ENCODE data around the gene RNASET2.
"Not testable (repeated sequence)": the region's sequence is repeated elsewhere in the genome, so short reads cannot be mapped to it uniquely, and the experiment has no call there.

Gene RNASET2

DNA sequence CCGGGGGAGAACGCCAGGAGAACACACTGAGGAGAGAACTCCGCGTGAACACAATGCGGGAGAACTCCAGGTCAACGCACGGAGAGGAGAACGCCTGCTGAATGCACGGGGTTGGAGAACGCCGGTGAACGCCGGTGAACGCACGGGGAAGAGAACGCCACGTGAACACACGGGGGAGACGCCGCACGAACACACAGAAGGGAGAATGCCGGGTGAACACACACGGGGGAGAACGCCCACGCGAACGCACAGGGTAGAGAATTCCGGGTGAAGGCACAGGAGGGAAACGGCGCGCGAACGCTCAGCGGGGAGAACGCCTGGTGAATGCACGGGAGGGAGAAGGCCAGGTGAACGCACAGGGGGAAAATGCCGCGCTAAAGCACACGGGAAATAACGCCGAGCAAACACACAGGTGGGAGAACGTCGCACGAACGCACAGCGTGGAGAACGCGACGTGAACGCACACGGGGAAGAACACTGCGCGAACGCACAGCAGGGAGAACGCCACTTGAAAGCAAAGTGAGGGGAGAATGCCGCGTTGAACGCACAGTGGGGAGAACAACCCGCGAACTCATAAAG, 56.1 kb downstream of the RNASET2 start:
- DNase-seq = no peak

DNA sequence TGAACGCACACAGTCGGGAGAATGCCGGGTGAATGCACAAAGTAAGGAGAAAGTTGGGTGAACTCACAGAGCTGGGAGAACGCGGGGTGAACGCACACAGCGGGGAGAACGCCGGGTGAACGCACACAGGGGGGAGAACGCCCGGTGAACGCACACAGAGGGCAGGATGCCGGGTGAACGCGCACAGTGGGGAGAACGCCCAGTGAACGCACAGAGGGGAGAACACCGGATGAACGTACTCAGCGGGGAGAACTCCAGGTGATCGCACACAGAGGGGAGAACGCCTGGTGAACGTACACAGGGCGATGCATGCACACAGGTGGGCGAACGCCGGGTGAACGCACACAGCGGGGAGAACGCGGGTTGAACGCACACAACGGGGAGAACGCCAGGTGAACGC, 57.4 kb downstream of the RNASET2 start:
- DNase-seq = no peak

DNA sequence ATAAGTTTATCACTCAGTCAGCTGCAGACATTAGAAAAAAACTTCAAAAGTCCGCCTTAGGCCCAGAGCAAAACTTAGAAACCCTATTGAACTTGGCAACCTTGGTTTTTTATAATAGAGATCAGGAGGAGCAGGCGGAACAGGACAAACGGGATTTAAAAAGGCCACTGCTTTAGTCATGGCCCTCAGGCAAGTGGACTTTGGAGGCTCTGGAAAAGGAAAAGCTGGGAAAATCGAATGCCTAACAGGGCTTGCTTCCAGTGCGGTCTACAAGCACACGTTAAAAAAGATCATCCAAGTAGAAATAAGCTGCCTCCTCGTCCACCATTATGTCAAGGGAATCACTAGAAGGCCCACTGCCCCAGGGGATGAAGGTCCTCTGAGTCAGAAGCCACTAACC, 61.7 kb downstream of the RNASET2 start:
- DNase-seq = not testable (repeated sequence)

DNA sequence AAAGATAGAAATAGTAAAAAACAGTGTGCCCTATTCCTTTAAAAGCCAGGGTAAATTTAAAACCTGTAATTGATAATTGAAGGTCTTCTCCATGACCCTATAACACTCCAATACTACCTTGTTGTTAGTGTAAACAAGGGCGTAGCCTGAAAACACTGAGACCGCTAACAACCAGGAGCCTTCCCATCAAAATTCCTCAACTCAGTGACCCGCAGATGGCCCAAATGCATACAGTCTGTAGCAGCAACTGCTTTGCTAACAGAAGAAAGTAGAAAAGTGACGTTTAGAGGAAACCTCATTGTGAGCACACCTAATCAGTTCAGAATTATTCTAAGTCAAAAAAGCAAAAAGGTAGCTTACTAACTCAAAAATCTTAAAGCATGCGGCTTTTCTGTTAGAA, 63.9 kb downstream of the RNASET2 start:
- DNase-seq = not testable (repeated sequence)

DNA sequence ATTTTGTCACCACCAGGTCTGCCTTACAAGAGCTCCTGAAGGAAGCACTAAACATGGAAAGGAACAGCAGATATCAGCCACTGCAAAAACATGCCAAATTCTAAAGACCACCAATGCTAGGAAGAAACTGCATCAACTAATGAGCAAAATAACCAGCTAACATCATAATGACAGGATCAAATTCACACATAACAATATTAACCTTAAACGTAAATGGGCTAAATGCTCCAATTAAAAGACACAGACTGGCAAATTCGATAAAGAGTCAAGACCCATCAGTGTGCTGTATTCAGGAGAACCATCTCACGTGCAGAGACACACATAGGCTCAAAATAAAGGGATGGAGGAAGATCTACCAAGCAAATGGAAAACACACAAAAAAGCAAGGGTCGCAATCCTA, 69.6 kb downstream of the RNASET2 start:
- not testable (repeated sequence) for DNase-seq

DNA sequence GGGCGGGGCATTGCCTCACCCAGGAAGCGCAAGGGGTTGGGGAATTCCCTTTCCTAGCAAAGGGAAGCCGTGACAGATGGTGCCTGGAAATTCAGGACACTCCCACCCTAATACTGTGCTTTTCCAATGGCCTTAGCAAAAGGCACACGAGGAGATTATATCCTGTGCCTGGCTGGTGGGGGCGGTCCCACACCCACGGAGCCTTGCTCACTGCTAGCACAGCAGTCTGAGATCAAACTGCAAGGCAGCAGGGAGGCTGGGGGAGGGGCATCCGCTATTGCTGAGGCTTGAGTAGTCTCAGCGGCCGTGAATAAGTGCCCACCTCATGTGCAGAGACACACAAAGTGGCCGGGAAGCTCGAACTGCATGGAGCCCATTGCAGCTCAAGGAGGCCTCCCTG, 71.4 kb downstream of the RNASET2 start:
- not testable (repeated sequence) for DNase-seq

DNA sequence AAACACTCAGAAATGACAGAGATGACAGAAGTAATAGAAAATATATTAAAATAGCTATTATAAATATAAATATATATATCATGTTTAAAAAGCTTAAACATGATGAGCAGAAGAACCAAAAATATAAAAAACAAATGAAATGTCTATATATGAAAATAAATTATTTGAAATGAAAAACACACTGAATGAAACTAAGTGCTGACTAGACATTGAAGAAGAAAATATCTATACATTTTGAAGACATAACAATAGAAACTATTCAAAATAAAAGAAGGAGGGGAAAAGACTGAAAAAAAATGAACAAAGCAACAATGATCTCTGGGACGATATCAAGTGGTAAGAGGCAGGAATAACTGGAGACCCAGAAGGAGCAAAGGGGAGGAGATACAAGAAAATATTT, 76.8 kb downstream of the RNASET2 start:
- no peak for DNase-seq

Measured in SIG-M5 (cell line).